KMS-11 (cell line): ENCODE data around the gene OR2A14.
"Not testable (repeated sequence)": the region's sequence is repeated elsewhere in the genome, so short reads cannot be mapped to it uniquely, and the experiment has no call there.

Experiments used
- H2AFZ ChIP-seq: fragments of 200-600 bp; sonication (generic); 2 replicates; pipeline ENCODE4 v1.6.1; 2016; ENCODE audit warnings: antibody characterized with exemption, mixed run types, low read depth
- H3K27ac ChIP-seq: fragments of 200-600 bp; sonication (generic); 2 replicates; pipeline ENCODE4 v1.6.1; 2016; ENCODE audit warnings: mild to moderate bottlenecking, mixed run types
- H3K27me3 ChIP-seq: fragments of 200-600 bp; sonication (generic); 2 replicates; pipeline ENCODE4 v1.6.1; 2017; ENCODE audit warnings: mild to moderate bottlenecking, low read depth, mixed run types, moderate library complexity; ENCODE audit not compliant: insufficient read depth
- H3K36me3 ChIP-seq: fragments of 200-600 bp; sonication (generic); 2 replicates; pipeline ENCODE4 v1.6.1; 2017; ENCODE audit warnings: mild to moderate bottlenecking, mixed run types; ENCODE audit not compliant: insufficient read depth
- H3K4me1 ChIP-seq: fragments of 200-600 bp; sonication (generic); 2 replicates; pipeline ENCODE4 v1.6.1; 2016; ENCODE audit warnings: mild to moderate bottlenecking, low read depth, mixed run types; ENCODE audit not compliant: poor library complexity, severe bottlenecking
- H3K4me2 ChIP-seq: fragments of 200-600 bp; sonication (generic); 2 replicates; pipeline ENCODE4 v1.7.0; 2016; ENCODE audit warnings: mild to moderate bottlenecking, mixed run types
- H3K4me3 ChIP-seq: fragments of 200-600 bp; sonication (generic); IDR thresholded peaks from 2 replicates; pipeline ENCODE4 v1.6.1; 2017; ENCODE audit warnings: low read depth, low read length, mixed read lengths; ENCODE audit not compliant: insufficient read depth
- H3K79me2 ChIP-seq: fragments of 200-600 bp; sonication (generic); 2 replicates; pipeline ENCODE4 v1.6.1; 2016; ENCODE audit warnings: low read depth, mixed run types; ENCODE audit not compliant: insufficient read depth
- H3K9ac ChIP-seq: fragments of 200-600 bp; sonication (generic); 2 replicates; pipeline ENCODE4 v1.6.1; 2016; ENCODE audit warnings: mild to moderate bottlenecking, mixed run types
- H4K20me1 ChIP-seq: fragments of 200-600 bp; sonication (generic); 2 replicates; pipeline ENCODE4 v1.6.1; 2016; ENCODE audit warnings: mild to moderate bottlenecking, mixed run types; ENCODE audit not compliant: insufficient read depth
- CTCF ChIP-seq: fragments of 200-600 bp; sonication (generic); conservative IDR thresholded peaks from 2 replicates; pipeline ENCODE4 v1.6.1; 2017; ENCODE audit warnings: low read depth, mild to moderate bottlenecking, antibody characterized with exemption, low read length, moderate library complexity, mixed read lengths

OR2A14 gene

GRCh38 chr7:144118341-144118740 is 4.6 kb upstream of the OR2A14 start:
- H2AFZ ChIP-seq = no peak overlapping the region
- no peaks in the 10 kb centered on the region for H3K79me2 ChIP-seq
- no peaks in the 10 kb centered on the region for H3K27me3 ChIP-seq
- H3K4me3 ChIP-seq = no peak overlapping the region
- H4K20me1 ChIP-seq = no peaks in the 10 kb centered on the region; the same call in 1 of the 2 replicates
- H3K4me1 ChIP-seq = no peaks in the 10 kb centered on the region
- H3K4me2 ChIP-seq = no peak overlapping the region
- H3K36me3 ChIP-seq = no peaks in the 10 kb centered on the region; the same call in 1 of the 2 replicates
- H3K9ac ChIP-seq = no peak overlapping the region
- H3K27ac ChIP-seq = no peak overlapping the region
- TF ChIP-seq CTCF = no peak

- no peak overlapping the region for H3K4me2 ChIP-seq
- H3K27ac ChIP-seq = no peak overlapping the region
- no peak overlapping the region for H2AFZ ChIP-seq
- H3K27me3 ChIP-seq = no peaks in the 10 kb centered on the region
- H3K4me1 ChIP-seq = no peaks in the 10 kb centered on the region
- no peaks in the 10 kb centered on the region for H3K36me3 ChIP-seq
- H3K9ac ChIP-seq = no peak overlapping the region
- TF ChIP-seq CTCF = peak; percentile 91
- H3K79me2 ChIP-seq = no peaks in the 10 kb centered on the region
- H3K4me3 ChIP-seq = no peak overlapping the region
- H4K20me1 ChIP-seq = no peaks in the 10 kb centered on the region
Measured at GRCh38 chr7:144127714-144128334, 4.8 kb downstream of the OR2A14 start.

- H3K4me3 ChIP-seq, H3K9ac ChIP-seq, H3K4me2 ChIP-seq, H3K4me1 ChIP-seq, H3K36me3 ChIP-seq, H3K27ac ChIP-seq, H3K27me3 ChIP-seq, H4K20me1 ChIP-seq, H2AFZ ChIP-seq, H3K79me2 ChIP-seq: not testable (repeated sequence)
Measured at GRCh38 chr7:144129601-144130000, 6.6 kb downstream of the OR2A14 start.

- Histone ChIP-seq H2AFZ (no peak overlapping the region), H3K9ac (no peak overlapping the region), H3K4me3 (no peak overlapping the region), H3K27me3 (no peaks in the 10 kb centered on the region), H3K36me3 (no peaks in the 10 kb centered on the region), H3K4me2 (no peak overlapping the region), H3K27ac (no peak overlapping the region), H3K4me1 (no peaks in the 10 kb centered on the region), H4K20me1 (no peaks in the 10 kb centered on the region), H3K79me2 (no peaks in the 10 kb centered on the region)
- no peak for TF ChIP-seq CTCF
Measured at GRCh38 chr7:144130730-144131129, 7.8 kb downstream of the OR2A14 start.

- no peak overlapping the region for H3K4me2 ChIP-seq
- H4K20me1 ChIP-seq = no peaks in the 10 kb centered on the region
- no peak overlapping the region for H2AFZ ChIP-seq
- H3K4me3 ChIP-seq = no peak overlapping the region
- no peak overlapping the region for H3K9ac ChIP-seq
- no peaks in the 10 kb centered on the region for H3K79me2 ChIP-seq
- H3K4me1 ChIP-seq = no peaks in the 10 kb centered on the region
- no peaks in the 10 kb centered on the region for H3K36me3 ChIP-seq
- TF ChIP-seq CTCF = no peak
- H3K27ac ChIP-seq = no peak overlapping the region
- no peaks in the 10 kb centered on the region for H3K27me3 ChIP-seq
Measured at GRCh38 chr7:144132262-144132661, 9.3 kb downstream of the OR2A14 start.
